Erythroblast (primary cell): ENCODE results near the gene FBXL16.

Source experiments
- GATA1 ChIP-seq: IDR thresholded peaks from 2 replicates; pipeline ENCODE4 v1.6.1; 2011; ENCODE audit warnings: low read depth, mild to moderate bottlenecking, control low read depth, low read length, moderate library complexity
- POLR2A ChIP-seq: IDR thresholded peaks from 2 replicates; pipeline ENCODE4 v1.6.1; 2011; ENCODE audit warnings: mild to moderate bottlenecking, low read length

GRCh38 chr16:750485-750884, 44.9 kb upstream of the FBXL16 start:
- TF ChIP-seq POLR2A (no peak), GATA1 (no peak)
